Posterior vena cava (tissue), 2 donors: ENCODE data around the gene CLDN9. TPM values are rescaled to one million over a fixed set of nuclear protein-coding genes. Genes with fewer than 3 reads are reported as not detected.

Source experiments
- DNase-seq: peaks from one replicate; pipeline ENCODE4 v3.0.0-alpha.2; 2020; ENCODE audit warnings: low spot score
- intact Hi-C, 2 donors: fragments of 100-400 bp; cut with DNase I; formaldehyde crosslinking; loops; one replicate each; pipeline versions ENCODE4 v1.14.1 to v1.14.2; 2022 to 2023
- total RNA-seq, 2 donors: library from RNA; stranded (reverse); fragmentation: NEBNext Ultra II Directional; extraction: Animal tissue kit (Norgen Biotek cat#: 25700); gene quantifications; one replicate each; pipeline ENCODE4 v1.2.1, GENCODE V29; 2021
- donor health status: DM: yes; HTN: yes; CAD: no.
- donor health status: DM: yes; HTN: yes; CAD: no.

Gene CLDN9
- total RNA-seq, 2 donors from 2014 or later = not detected

GRCh38 chr16:3026609-3027488 lies 14.1 kb downstream of the CLDN9 start:
- DNase-seq = no peak
- intact Hi-C loops = no loop called here

- DNase-seq = no peak
- intact Hi-C loops = no loop called here
These were observed 14.7 kb downstream of the CLDN9 start for GRCh38 chr16:3027489-3027795.

GRCh38 chr16:3027983-3028715 lies 15.4 kb downstream of the CLDN9 start:
- intact Hi-C loops = no loop called here
- DNase-seq = peak; percentile 93

- intact Hi-C loops = no loop called here
- no peak for DNase-seq
These were observed 16.1 kb downstream of the CLDN9 start for GRCh38 chr16:3028716-3029319.

GRCh38 chr16:3029491-3030221 lies 16.9 kb downstream of the CLDN9 start:
- intact Hi-C loops = no loop called here
- DNase-seq = no peak

- no peak for DNase-seq
- intact Hi-C loops = no loop called here
These were observed 17.8 kb downstream of the CLDN9 start for GRCh38 chr16:3030222-3031212.

GRCh38 chr16:3032624-3033023 lies 19.9 kb downstream of the CLDN9 start:
- intact Hi-C loops = no loop called here
- DNase-seq = no peak

- peak; percentile 63 for DNase-seq
- intact Hi-C loops = no loop called here
These were observed 22.7 kb downstream of the CLDN9 start for GRCh38 chr16:3035289-3035971.

- no peak for DNase-seq
These were observed 23.4 kb downstream of the CLDN9 start for GRCh38 chr16:3035972-3036725.

GRCh38 chr16:3036726-3037315 lies 24.1 kb downstream of the CLDN9 start, which contains the start of gene BICDL2:
Gene BICDL2 (minus strand): TSS chr16:3036944. CDS start chr16:3035496, 1,448 bp downstream.
- intact Hi-C loops = no loop called here
- DNase-seq = no peak

More at GRCh38 chr16:3035972-3036725, 23.4 kb downstream of the CLDN9 start:
- intact Hi-C loops = no loop called here

GRCh38 chr16:3038256-3038655 lies 25.5 kb downstream of the CLDN9 start:
- intact Hi-C loops = no loop called here
- DNase-seq = no peak

- no peak for DNase-seq
These were observed 26.2 kb downstream of the CLDN9 start for GRCh38 chr16:3038896-3039295.

GRCh38 chr16:3042376-3042775 lies 29.7 kb downstream of the CLDN9 start:
- DNase-seq = no peak
- intact Hi-C loops = no loop called here

More at GRCh38 chr16:3038896-3039295, 26.2 kb downstream of the CLDN9 start:
- intact Hi-C loops = no loop called here

- intact Hi-C loops = no loop called here
- DNase-seq = no peak
These were observed 32.0 kb downstream of the CLDN9 start for GRCh38 chr16:3044708-3045107.

GRCh38 chr16:3045758-3046640 lies 33.3 kb downstream of the CLDN9 start, which contains the start of gene MMP25:
Gene MMP25 (plus strand): TSS chr16:3046561. CDS start chr16:3046918, 357 bp downstream.
- no peak for DNase-seq
- intact Hi-C loops = no loop called here
